Stimulated activated CD8-positive, alpha-beta memory T cell treated with anti-CD3 and anti-CD28 coated beads, Interleukin-15, amount 100 ng/mL, for 1 hour (primary cell): Measurements from ENCODE around the gene TNK1.
A peak's percentile ranks its signal among the peaks of the same experiment; 100 is the strongest.
"Not testable (repeated sequence)": the region's sequence is repeated elsewhere in the genome, so short reads cannot be mapped to it uniquely, and the experiment has no call there.

Experiments
- DNase-seq: peaks from one replicate; pipeline ENCODE4 v3.0.0-alpha.2; 2020; ENCODE audit warnings: low read depth

TNK1 gene

GRCh38 chr17:7380855-7381683, at the start of gene TNK1:
TNK1 (plus strand) TSS chr17:7381089; CDS start chr17:7382927, 1,838 bp downstream.
- DNase-seq = no peak

DNA sequence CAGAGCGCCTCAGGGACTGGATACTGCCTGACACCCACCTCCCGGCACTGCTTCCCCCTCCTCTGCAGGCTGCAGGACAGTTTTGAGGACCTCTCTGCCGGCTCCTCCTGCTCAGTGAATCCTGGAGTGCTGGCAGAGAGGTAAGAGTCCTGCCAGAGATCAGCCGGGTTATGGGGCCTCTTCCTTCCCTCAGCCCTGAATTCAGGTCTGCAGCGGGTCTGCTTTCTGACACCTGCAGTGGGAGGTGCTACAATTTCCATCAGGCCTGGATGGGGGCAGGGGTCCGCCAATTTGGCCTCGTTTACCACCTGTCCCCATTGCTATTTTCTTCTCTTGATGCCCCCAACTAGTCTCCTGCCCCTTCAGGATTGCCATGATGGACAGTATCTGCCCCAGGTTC, 48.8 kb upstream of the TNK1 start:
- DNase-seq = no peak

DNA sequence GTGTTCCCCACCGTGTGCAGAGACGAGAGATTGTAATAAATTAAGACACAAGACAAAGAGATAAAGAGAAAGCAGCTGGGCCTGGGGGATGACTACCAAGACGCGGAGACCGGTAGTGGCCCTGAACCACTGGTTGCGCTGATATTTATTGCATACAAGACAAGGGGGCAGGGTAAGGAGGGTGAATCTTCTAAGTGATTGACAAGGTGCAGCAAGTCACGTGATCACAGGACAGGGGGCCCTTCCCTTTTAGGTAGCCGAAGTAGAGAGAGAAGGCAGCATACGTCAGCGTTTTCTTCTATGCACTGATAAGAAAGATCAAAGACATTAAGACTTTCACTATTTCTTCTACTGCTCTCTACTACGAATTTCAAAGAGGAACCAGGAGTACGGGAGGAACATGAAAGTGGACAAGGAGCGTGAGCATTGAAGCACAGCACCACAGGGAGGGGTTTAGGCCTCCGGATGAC, 48.3 kb upstream of the TNK1 start:
- not testable (repeated sequence) for DNase-seq

- DNase-seq = no peak
Observed at GRCh38 chr17:7334938-7335538, 45.9 kb upstream of the TNK1 start.

DNA sequence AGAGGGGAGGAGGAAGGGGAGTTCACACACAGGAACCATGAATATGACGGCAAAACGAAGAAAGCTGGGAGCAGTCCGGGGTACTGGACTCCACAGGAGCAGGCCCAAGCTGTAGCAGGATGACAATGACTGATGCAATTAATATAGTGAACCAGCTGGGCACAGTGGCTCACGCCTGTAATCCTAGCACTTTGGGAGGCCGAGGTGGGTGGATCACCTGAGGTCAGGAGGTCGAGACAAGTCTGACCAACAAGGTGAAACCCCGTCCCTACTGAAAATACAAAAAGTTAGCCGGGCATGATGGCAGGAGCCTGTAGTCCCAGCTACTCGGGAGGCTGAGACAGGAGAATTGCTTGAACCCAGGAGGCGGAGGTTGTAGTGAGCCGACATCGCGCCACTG, 45.1 kb upstream of the TNK1 start:
- DNase-seq = not testable (repeated sequence)

DNA sequence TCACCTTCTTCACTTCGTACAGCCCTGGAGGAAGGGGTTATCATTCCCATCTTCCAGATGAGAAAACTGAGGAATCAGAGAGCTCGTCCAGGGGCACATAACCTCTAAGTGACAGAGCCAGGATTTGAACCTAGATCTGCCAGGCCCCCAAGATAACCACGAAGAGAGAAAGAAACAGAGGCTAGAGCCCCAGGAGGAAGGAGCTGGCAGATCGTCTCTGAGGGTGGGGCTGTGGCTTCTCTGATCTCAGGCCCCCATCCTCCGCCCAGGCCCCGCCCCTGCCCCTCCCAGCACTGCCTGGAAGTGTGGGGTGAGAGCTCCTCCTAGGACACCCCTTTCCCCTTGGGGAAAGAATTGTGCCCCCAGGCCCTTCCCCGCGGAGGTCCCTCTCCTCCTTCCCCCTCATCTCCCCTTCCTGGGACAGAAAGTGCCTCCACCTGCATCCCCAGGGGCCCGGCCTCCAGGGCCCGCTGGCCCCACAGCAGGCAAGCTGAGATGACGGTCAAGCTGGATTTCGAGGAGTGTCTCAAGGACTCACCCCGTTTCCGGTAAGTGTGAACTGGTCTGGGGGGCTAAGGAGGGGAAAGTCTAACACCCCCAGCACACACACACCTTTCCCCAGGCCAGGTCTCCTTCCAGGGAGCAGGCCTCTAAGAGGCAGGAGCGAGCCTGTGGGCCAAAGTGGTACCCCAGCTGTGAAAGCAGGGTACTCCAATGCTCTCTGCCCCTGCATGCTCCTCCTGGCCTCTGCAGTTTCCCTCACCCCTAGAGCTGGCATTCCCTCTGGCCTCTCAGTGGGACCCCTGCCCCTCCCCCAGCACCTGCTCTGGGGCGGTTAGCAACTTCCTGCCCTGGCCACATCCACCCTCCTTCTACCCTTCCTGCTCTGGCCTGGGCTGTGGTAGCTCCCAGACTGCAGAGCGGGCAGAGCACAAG, 44.4 kb upstream of the TNK1 start, which contains the start of gene ACAP1:
Gene ACAP1 (plus strand): TSS at position 290 of the 936 bp plus-strand sequence. CDS start 206 bp downstream, at position 496.
- peak; percentile 77 for DNase-seq

DNA sequence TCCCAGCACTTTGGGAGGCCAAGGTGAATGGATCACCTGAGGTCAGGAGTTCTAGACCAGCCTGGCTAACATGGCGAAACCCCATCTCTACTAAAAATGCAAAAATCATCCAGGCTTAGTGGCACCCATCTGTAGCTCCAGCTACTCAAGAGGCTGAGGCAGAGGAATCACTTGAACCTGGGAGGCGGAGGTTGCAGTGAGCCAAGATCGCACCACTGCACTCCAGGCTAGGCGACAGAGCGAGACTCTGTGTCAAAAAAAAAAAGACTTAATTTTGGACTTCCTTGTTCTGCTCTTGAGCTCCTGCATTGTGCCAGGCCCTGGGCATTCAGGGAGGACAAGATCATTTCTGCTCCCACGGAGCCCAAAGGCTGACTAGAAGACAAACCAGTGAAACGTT, 43.3 kb upstream of the TNK1 start:
- DNase-seq = not testable (repeated sequence)

DNA sequence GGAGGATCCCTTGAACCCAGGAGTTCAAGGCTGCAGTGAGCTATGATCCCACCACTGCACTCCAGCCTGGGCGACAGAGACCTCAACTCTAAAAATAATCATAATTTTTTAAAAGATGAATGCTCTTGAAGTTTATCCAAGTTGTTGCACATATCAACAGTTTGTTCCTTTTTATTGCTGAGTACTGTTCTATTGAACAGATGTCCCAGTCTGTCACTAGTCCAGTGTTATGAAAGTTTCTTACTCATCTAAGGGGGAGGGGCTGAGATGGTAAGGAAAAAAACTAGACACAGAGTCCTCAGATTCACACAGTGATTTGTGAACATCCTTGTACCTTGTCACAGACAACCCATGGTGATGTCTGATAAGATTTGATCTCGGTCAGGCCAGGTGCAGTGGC, 40.7 kb upstream of the TNK1 start:
- DNase-seq = no peak

- DNase-seq = no peak
Observed at GRCh38 chr17:7341842-7342241, 39.0 kb upstream of the TNK1 start.

DNA sequence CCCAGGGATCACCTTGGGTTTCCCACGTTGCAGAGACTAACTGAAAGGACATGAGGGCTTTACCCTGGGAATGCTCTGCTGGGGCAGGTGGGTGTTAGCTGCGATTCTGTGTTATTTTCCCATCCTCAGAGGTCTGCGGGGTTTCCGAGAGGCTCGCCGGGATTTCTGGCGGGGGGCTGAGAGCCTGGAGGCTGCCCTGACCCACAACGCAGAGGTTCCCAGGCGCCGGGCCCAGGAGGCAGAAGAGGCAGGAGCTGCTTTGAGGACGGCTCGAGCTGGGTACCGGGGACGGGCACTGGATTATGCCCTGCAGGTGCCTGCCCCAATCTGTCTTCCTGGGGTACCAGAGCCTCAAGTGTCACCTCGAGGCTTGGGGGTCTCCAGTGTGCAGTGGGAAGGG, 37.6 kb upstream of the TNK1 start:
- no peak for DNase-seq

DNA sequence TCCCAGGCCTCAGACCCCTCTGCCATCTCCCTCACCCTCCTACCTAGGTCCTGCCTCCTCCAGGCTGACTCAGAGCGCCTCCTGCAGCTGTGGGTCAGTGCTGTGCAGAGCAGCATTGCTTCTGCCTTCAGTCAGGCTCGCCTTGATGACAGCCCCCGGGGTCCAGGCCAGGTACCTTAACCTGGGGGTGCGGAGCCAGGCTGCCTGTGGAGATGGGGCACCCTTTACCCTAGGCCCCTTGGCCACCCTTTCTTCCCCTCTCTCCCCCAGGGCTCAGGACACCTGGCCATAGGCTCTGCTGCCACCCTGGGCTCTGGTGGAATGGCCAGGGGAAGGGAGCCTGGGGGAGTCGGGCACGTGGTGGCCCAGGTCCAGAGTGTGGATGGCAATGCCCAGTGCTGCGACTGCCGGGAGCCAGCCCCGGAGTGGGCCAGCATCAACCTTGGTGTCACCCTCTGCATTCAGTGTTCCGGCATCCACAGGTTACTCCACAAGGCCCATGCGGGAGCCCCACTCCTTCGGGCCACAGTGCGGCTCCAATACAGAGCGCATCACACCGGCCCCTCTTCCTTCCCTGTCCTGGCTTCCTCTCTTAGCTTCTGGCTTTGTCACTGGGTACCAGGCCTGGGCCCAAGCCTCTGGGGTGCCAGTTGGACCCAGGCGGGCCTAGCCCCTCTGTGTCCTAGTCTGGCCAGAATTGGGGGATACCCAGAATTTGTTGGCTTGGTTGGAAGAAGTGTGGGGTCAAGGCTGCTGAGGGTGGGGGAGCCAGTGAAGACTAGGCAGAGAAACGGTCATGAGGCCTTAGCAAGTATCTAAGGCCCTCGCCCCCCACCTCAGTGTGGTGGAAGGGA, 33.9 kb upstream of the TNK1 start:
- no peak for DNase-seq

DNA sequence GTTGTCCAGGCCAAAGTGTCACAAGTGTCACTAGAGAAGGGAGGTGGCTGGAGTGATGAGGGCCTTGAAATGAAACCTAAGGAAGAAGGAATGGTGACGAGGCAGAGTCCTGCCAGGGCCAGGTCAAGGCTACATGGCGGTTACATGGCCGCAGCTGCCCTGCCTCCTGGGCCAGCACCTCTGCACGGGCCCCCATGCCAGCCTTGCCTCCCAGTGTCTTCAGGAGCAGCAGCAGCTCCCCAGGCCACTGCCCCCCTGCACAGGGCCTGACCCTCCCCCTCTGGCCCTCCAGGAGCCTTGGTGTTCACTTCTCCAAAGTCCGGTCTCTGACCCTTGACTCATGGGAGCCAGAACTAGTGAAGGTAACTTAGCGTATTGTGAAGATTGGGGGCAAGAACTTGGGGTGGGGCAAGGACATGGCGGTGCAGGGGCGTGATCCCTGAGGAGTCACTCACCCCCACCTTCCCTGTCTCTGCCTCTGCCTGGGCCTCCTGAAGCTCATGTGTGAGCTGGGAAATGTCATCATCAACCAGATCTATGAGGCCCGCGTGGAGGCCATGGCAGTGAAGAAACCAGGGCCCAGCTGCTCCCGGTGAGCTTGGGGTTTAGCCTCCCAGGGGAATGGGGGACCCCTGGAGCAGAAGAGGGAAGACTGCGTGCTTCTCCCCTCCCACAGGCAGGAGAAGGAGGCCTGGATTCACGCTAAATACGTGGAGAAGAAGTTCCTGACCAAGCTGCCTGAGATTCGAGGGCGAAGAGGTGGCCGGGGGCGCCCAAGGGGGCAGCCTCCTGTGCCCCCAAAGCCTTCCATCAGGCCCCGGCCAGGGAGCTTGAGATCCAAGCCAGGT, 33.0 kb upstream of the TNK1 start:
- DNase-seq = no peak

GRCh38 chr17:7348478-7349242, 32.2 kb upstream of the TNK1 start:
- DNase-seq = no peak

GRCh38 chr17:7351665-7352502, 29.0 kb upstream of the TNK1 start, which contains the start of gene KCTD11:
KCTD11 (plus strand) TSS chr17:7352162.
- DNase-seq = peak; percentile 42

GRCh38 chr17:7352503-7352889, 28.4 kb upstream of the TNK1 start:
- no peak for DNase-seq

GRCh38 chr17:7352910-7353635, 27.8 kb upstream of the TNK1 start:
- DNase-seq = no peak

- no peak for DNase-seq
Observed at GRCh38 chr17:7354262-7354843, 26.5 kb upstream of the TNK1 start.

GRCh38 chr17:7355053-7355452, 25.8 kb upstream of the TNK1 start, which contains the start of gene TMEM95:
TMEM95 (plus strand) TSS chr17:7355156; CDS start chr17:7355205, 49 bp downstream.
- DNase-seq = no peak
